ENCODE results near the gene ITPR1.
"Not testable (repeated sequence)": the region's sequence is repeated elsewhere in the genome, so short reads cannot be mapped to it uniquely, and the experiment has no call there.

ITPR1 gene

DNA sequence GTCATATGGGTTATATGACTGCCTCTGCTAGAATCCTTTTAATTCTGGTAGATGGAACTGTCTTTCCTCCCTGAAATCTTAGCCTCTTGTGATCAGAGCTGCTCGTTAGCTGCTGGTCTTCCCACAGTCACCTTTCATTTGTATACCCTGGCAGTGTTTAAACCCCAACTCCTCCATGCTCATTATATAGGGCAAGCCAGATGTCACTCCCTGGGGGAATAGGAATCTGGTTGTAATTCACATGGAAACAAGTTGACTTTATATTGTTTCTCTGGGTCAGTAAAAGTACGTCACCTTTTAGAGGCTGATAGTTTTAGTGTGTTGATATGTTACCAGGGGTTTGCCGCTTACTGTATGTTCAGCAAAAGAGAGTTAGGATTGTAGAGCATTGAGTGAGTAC lies 103.5 kb downstream of the ITPR1 start:
- DNase-seq (ENCODE audit: low spot score): no peak

DNA sequence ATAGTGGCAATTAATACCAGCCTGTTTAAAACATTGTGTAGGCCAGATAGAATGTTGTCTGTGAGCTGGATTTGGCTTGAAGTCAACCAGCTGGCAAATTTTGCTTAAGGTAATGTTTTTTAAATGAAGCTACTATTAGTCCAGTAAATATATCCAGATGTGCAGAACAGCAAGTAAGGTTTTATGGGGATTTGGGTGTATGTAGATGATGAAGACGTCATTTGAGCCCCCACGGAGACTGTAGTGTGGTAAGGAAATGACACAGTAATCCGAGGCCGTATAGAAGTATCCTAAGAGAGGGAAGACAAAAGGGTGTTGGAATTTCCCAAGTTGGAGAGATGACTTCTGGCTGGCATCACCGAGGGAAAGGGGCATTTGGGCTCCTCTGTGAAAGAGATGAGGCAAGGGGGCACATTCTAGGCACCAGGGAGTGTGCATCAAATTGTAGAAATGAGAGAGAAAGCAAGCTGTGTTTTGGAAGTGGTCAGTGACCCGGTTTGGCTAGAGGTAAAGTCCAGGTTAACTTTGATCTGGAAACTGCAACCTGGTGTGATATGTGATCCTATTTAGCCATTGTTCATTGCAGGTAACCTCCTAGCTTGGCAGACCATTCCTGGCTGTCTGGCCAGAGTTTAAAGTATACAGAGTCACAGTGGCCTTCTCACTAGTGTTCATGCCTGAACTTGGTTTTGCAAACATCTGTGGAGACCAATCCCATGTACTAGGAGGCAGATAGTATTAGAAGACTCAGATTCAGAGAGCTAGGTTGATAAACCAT lies 104.2 kb downstream of the ITPR1 start:
- DNase-seq (ENCODE audit: low spot score): no peak

DNA sequence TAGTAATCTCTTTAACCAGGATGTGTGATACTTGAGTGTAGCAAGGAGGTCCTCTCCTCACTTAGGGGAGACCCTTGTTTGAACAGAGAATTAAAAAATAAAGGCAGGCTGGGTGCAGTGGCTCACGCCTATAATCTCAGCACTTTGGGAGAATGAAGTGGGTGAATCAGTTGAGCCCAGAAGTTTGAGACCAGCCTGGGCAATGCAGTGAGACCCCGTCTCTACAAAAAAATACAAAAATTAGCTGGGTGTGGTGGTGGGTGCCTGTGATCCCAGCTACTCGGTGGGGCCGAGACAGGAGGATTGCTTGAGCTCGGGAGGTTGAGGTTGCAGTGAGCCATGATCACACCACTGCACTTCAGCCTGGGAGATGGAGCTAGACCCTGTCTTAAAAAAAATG lies 105.1 kb downstream of the ITPR1 start:
- DNase-seq (ENCODE audit: low spot score): not testable (repeated sequence)

DNA sequence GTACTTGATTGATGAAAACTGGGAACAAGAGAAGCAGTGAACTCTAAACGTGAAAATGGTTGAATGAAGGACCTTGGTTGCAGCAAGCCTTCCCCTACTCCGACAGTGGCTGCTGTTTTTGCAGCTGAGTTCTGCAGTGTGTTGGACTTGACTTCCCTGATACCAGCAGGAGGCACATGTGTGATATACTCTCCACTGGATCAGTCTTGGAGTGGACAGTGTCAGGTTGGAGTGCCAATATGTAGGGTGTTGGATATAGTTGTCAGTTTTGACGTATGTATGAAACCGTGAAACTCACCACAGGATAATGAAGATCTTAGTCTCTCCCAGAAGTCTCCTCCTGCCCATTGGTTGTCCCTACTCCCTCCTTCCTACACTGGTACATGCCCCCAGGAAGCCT lies 106.5 kb downstream of the ITPR1 start:
- no peak for DNase-seq (ENCODE audit: low spot score)

DNA sequence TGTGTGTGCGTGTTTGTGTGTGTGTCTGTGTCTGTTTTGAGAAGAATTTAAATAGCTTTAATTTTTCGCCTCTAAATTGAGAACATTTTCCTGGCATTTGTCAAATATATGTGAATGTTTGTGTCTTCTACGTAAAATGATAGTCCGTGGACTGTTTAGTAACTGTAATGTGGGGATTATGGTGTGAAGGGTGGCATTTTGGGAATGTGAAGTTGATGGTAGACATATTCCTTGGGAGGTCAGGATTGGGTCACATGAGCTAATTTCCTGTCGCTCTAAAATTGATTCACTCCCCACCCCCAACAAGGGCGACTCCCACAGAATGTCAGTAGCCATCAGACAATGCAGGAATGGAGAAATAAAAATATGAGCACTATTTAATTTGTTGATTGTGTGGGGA lies 107.3 kb downstream of the ITPR1 start:
- DNase-seq (ENCODE audit: low spot score): no peak

DNA sequence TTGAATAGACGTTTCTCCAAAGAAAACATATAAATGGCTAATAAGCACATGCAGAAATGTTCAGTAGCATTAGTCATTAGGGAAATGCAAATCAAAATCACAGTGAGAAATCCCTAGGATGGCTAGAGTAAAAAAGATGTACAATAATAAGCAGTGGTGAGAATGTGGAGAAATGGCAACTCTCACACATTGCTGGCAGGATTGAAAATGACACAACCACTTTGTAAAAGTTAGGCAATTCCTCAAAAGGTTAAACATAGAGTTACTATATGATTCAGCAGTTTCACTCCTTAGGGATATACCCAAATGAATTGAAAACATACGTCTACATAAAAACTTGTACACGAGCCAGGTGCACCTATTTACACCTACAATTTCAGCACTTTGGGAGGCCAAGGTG lies 108.7 kb downstream of the ITPR1 start:
- no peak for DNase-seq (ENCODE audit: low spot score)

DNA sequence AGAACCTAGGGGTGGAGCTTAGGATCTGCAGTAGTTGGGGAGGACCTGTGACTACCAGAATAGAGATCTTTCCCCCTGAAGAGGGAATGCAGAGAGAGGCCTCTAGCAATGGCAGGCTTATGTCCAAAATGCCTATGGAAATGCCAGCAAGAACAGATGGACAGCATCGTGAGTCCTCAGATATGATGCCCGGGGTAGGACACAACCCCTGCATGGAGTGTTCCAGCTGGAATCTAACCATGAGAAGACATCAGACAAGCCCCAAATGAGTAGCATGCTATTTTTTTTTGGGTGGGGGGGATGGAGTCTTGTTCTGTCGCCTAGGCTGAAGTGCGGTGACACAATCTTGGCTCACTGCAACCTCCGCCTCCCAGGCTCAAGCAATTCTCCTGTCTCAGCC lies 111.5 kb downstream of the ITPR1 start:
- DNase-seq (ENCODE audit: low spot score): no peak

DNA sequence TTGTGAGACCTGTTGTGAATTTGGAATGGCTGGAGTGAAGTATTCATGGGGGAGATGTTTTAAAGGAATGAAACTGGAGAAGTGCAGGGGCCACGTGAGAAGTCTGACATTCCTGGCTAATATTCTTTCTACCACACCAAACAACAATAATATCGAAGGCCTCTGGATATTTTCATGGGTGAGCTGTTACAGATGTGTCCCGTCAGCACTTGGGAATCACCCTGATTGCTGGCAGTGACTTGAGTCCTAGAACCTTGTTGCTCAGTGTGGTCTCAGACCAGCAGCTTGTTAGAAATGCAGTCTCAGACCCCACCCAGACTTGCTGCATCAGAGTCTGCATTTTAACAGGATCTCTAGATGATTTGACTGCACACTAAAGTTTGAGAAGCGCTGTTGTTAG lies 113.8 kb downstream of the ITPR1 start:
- DNase-seq (ENCODE audit: low spot score): no peak

DNA sequence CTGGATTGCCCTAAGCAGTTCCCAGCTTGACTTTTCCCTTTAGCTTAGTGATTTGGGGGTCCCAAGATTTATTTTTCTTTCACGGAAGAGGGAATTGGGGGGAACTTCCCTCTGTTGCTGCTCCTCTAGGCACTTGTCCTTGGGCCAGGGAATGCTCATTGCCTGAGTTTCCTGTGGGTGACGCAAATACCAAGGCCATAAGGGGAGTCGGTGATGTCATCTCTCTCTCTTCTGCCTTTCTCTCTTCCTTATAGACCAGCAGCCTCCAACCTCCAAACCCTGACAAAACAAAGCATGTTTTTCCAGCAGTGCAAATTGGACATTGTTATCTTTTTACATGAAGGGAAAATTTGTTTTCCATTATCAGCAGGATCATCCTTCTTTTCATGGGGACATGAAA lies 120.2 kb downstream of the ITPR1 start:
- DNase-seq (ENCODE audit: low spot score): no peak

DNA sequence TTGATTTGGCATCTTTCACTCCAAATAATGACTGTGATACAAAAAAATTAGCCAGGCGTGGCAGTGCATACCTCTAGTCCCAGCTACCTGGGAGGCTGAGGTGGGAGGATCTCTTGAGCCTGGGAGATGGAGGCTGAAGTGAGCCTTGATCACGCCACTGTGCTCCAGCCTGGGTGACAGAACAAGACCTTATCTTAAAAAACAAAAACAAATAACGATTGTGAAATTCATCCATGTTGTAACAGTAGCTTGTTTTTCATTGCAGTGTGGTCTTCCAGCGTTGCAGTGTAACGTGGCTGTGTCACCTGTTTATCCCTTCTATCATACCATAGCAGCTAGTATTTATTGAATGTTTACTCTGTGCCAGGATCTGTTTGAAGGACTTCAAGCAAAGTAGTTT lies 120.9 kb downstream of the ITPR1 start:
- DNase-seq (ENCODE audit: low spot score): no peak

DNA sequence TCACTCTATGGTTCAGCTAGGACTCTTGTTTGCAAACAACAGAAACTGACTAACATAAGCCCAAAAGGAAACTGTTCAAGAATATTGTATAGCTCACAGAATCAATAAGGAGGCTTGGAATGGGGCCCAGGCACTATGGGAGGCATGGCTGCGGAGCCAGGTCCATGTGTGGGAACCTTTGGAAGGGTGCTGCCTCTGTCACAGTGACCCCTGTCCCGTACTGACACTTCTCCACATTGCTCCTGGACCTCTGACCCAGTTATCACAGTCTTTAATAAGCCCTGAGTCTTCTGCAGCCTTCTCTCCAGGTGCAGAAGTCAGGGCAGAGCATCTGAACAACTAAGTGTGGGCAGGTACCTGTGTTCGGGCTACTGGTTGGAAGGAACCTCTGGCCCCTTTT lies 121.8 kb downstream of the ITPR1 start:
- DNase-seq (ENCODE audit: low spot score): no peak

DNA sequence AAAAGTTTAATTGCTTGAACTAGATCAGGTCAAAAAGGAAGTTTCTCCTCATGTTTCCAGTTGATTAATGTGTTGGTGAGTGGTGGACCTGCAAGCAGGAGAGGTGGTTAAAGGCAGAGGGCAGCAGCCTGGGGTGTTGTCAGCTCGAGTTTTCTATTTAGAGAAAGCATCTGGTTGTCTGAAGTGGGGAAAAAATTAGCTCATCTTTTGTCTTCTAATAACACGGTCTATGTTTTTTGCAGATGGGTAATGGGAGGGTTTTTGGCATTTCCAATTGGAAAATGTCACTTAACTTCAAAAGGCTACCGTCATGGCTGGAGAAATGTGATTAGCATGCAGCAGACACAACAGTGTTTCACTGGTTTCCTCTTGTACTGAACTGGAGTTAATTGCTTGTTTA lies 122.6 kb downstream of the ITPR1 start:
- no peak for DNase-seq (ENCODE audit: low spot score)

DNA sequence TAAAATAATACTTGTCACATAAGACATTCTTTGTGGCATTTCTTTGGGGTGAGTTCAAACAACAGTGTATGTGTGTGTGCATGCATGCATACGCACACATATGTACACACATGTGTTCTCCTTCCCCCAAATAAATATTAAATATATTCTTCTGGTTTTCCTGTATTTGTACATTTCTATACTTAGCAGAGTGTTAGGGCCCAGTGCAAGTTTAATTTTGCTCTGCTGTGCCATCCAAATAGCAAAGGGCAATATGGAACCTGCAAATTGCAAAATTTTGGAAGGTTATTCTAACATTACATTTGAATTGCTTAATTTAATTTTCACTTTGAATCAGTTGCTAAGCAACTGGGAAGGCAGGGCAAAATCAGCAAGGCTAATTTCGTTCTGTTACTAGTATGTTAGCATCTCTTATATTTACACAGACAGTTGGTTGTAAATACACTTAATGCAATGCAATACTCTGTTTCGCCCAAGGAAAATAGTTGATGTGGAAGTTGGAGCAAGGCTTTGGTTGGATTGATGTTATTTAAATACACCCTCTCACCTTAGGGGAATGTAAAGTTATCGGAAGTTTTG lies 130.4 kb downstream of the ITPR1 start:
- DNase-seq (ENCODE audit: low spot score): no peak

DNA sequence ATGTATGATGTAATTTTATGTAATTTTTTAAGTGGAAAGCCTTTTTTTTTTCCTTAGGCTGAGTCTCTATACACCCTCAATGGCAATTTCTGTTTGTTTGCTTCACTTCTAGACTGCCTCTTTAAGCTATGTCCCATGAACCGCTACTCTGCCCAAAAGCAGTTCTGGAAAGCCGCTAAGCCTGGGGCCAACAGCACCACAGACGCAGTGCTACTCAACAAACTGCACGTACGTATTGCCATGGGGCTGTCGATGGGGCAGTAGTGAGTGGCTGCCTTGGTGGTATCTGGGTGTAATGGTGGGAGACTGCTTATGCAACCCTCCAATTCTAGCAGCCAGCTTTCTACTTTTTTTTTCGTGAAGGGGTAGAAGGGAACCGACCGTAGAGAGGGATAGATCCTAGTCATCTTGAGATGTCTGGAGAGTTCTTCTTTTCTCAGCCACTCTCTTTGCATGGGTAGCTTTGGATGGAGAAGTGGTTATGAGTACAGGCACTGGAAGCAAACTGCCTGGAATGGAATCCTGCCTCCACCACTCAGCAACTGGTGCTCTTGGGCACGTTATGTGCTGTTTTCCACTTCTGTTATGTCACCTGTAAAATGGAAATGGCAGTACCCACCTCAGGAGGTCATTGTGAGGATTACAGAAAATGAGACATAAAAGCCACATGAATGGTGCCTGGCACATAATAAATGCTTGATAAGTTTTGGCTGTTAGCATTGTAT lies 134.7 kb downstream of the ITPR1 start:
- DNase-seq (ENCODE audit: low spot score): no peak

DNA sequence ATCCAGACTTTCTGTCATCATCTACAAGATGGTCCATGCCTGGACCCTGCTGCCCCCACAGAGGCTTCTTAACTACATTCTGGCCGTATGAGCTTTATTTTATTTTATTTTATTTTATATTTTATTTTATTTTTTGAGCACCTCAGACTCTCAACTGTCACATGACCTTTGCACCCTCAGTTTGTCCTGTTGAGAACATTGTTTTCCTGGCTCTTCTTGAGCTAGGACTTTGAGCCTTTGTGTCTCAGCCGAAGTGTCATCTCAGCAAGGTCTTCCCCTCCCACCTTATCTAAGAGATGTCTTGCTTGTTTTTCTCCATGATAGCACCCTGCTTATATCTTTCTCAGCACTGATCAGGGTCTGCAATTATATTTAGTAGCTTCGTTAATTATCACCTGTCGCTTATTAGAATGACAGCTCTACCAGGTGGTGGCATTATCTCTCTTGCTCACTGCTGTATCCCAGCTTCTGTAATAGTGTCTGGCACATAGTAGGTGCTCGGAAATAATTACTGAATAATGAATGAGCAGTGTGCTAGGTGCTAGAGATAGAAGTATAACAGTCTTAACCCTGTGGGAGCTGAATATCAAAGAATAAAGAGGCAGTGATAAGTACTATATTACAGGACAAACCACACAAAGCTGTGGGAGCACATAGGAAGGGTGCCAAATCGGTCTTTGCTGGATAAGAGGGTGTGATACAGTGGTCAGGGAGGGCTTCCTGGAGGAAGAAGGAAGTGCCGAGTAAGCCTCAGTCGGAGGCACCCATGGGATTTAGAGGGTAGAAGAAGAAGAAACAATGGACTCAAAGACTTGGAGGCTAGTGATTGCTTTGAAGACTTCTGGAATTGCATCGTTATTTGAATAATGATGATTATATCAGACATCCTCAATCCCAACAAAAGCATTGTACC lies 136.2 kb downstream of the ITPR1 start:
- no peak for DNase-seq (ENCODE audit: low spot score)

DNA sequence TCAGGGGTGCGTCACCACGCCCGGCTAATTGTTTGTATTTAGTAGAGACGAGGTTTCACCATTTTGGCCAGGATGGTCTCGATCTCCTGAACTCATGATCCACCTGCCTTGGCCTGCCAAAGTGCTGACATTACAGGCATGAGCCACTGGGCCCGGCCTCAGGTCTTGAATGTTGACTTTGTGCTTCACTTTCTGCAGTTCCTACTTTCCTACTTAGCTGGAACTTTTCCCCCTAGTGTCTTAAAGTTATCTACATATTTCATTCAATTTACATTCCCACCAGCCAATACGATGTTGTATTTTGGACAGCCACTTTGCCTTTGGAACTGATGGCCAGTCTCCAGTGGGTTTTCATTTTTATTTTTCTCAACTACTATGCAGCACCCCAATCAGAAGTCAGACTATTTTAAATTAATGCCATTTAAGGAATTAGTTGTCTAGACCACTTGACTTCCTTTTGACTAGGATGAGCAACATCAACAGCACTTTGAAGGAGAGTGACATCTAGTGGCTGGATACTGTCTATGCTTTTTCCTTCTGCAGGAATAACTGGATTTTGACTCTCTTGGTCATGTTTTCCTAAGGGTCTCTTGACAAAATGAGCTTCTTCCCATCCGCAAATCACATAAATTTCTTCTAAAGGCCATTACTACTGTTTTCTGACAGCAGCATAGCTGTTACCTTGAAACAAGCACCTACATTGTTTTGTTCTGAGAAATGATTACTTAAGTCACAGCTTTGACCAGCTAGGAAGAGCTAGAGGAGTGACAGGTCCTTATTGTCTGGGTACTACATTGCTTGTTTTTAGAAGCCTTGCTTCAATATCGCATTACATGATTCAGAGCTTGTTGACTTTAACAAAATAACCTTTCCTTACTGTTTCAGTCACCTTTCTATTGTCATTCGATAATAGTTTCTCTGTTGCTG lies 140.2 kb downstream of the ITPR1 start:
- peak; percentile 47 for DNase-seq (ENCODE audit: low spot score)

DNA sequence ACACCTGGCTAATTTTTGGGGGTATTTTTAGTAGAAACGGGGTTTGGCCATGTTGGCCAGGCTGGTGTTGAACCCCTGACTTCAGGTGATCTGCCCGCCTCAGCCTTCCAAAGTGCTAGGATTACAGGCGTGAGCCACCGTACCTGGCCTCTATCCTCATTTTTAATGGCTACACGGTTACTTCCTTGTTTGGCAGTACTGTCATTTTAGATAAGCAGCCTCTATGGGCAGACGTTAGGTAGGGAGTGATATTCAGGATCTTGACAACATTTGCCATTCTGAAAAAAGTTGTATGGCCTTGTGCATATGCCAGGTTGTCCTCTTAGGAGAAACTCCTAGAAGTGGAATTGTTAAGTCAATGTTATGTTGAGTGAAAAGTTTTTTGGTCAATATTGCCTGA lies 141.7 kb downstream of the ITPR1 start:
- no peak for DNase-seq (ENCODE audit: low spot score)

DNA sequence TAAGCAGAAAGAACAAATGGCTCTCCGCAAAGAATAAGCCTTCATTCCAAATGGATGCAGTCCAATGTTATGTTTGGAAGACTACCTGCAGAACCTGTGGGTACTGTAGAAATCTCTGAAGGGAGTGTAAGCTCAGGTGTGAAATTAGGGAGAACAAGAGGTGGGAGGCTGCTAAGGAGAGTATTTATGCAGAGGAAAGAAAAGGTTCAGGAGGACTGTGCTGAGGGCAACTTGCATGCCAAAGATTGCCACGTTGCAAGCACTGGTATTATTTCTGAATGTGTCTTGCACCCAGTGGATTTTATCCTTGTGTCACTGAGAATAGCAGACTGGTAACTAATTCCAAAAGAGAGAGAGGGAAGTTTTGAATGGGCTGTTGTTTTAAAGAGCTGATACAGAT lies 144.1 kb downstream of the ITPR1 start:
- DNase-seq (ENCODE audit: low spot score): no peak

DNA sequence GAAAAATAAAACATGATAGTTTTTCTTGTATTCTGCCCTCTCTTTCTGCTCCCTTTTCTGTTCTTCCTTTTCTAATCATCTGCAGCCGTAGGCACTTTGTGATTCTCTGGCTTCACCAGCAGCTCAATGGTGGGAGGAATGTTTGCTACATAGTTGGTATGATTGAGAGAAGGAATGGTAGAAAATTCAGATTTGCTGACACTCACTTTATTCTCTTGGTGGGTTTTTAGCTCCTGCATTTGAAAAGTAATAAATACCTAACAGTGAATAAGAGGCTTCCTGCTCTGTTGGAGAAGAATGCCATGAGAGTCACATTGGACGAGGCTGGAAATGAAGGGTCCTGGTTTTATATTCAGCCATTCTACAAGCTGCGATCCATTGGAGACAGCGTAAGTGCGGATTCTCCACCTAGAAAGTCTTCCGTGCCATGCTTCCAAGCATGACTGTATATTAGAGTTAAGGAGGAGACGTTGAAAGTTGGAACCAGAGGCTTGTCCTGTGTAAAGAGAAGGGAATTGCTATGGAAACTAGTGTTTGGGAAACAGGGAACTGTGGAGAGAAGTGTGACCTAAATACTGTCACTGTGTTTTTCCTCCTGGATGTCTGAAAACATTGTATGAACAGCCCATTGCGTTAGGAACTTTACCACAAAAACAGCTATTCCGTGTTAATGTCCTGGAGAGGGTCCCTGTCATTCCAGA lies 148.9 kb downstream of the ITPR1 start:
- DNase-seq (ENCODE audit: low spot score): no peak

DNA sequence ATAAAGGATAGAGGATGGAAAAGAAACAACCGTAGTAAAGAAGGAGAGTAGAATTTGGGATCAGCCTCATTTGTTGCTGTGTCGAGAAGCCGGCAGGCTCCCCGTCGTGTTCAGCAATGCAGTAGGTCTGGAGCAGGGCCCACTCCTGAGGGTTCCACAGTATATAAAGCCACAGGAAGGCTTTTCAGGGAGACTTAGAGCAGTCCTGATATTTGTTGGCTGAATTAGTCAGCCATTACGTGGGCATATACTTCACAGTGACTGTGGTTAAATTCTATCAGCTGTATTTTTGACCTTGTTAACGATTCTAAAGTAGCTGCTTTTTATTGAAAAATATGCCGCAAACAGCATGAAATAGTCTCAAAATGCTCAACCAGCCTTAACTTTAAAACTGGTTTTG lies 149.5 kb downstream of the ITPR1 start:
- DNase-seq (ENCODE audit: low spot score): peak; percentile 22

All from AG08396 (cell line).